Type B pancreatic cell (in vitro differentiated cells): ENCODE data around the gene DEDD. TPM values are rescaled to one million over a fixed set of nuclear protein-coding genes. Genes with fewer than 3 reads are reported as not detected.
A peak's percentile ranks its signal among the peaks of the same experiment; 100 is the strongest.

ENCODE experiments used
- DNase-seq: peaks from one replicate; pipeline ENCODE4 v3.0.0; 2021; ENCODE audit warnings: mixed read lengths; ENCODE audit not compliant: unreplicated experiment; ENCODE audit errors: extremely low spot score
- H3K27ac Mint-ChIP-seq: 2 replicates; pipeline ENCODE4 v1.8.0; 2021; ENCODE audit warnings: mild to moderate bottlenecking, mixed read lengths
- H3K27me3 Mint-ChIP-seq: 2 replicates; pipeline ENCODE4 v1.8.0; 2021; ENCODE audit warnings: mixed read lengths
- H3K36me3 Mint-ChIP-seq: 2 replicates; pipeline ENCODE4 v1.8.0; 2021; ENCODE audit warnings: mixed read lengths
- H3K4me1 Mint-ChIP-seq: one replicate; pipeline ENCODE4 v1.8.0; 2021; ENCODE audit warnings: mixed read lengths; ENCODE audit not compliant: unreplicated experiment
- H3K4me3 Mint-ChIP-seq: 2 replicates; pipeline ENCODE4 v1.8.0; 2021; ENCODE audit warnings: mild to moderate bottlenecking, mixed read lengths
- H3K9me3 Mint-ChIP-seq: 2 replicates; pipeline ENCODE4 v1.8.0; 2021; ENCODE audit warnings: mixed read lengths
- total RNA-seq: library from RNA; stranded (reverse); gene quantifications from 2 replicates; pipeline ENCODE4 v1.2.1, GENCODE V29; 2021; ENCODE audit warnings: low replicate concordance
- TF ChIP-seq, protein P1 (sequence below): fragments of 200-600 bp; sonication (generic); conservative IDR thresholded peaks from 2 replicates; pipeline ENCODE4 v1.5.0; 2021; ENCODE audit warnings: antibody characterized with exemption, mild to moderate bottlenecking

Gene DEDD
- total RNA-seq, 1 donor from 2014 or later = 41.0 TPM

- H3K4me3 Mint-ChIP-seq = no peak overlapping the region
- no peak for DNase-seq
These were observed 37.2 kb downstream of the DEDD start for GRCh38 chr1:161095230-161095629.

GRCh38 chr1:161094481-161094880 is 38.0 kb downstream of the DEDD start:
- Mint-ChIP-seq H3K36me3 (no peaks in the 10 kb centered on the region), H3K4me1 (peaks cover 11% of the 10 kb centered on the region), H3K27ac (peak overlapping the region; percentile 37), H3K9me3 (no peaks in the 10 kb centered on the region), H3K27me3 (peaks cover 4% of the 10 kb centered on the region), H3K4me3 (no peak overlapping the region)
- no peak for DNase-seq
- TF ChIP-seq, protein P1, sequence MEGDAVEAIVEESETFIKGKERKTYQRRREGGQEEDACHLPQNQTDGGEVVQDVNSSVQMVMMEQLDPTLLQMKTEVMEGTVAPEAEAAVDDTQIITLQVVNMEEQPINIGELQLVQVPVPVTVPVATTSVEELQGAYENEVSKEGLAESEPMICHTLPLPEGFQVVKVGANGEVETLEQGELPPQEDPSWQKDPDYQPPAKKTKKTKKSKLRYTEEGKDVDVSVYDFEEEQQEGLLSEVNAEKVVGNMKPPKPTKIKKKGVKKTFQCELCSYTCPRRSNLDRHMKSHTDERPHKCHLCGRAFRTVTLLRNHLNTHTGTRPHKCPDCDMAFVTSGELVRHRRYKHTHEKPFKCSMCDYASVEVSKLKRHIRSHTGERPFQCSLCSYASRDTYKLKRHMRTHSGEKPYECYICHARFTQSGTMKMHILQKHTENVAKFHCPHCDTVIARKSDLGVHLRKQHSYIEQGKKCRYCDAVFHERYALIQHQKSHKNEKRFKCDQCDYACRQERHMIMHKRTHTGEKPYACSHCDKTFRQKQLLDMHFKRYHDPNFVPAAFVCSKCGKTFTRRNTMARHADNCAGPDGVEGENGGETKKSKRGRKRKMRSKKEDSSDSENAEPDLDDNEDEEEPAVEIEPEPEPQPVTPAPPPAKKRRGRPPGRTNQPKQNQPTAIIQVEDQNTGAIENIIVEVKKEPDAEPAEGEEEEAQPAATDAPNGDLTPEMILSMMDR = no peak

More at GRCh38 chr1:161095230-161095629, 37.2 kb downstream of the DEDD start:
- Mint-ChIP-seq H3K4me1 (peaks cover 11% of the 10 kb centered on the region), H3K27me3 (peaks cover 4% of the 10 kb centered on the region), H3K27ac (peak overlapping the region; percentile 37), H3K36me3 (no peaks in the 10 kb centered on the region), H3K9me3 (no peaks in the 10 kb centered on the region)
- TF ChIP-seq, protein P1 = no peak

DNA sequence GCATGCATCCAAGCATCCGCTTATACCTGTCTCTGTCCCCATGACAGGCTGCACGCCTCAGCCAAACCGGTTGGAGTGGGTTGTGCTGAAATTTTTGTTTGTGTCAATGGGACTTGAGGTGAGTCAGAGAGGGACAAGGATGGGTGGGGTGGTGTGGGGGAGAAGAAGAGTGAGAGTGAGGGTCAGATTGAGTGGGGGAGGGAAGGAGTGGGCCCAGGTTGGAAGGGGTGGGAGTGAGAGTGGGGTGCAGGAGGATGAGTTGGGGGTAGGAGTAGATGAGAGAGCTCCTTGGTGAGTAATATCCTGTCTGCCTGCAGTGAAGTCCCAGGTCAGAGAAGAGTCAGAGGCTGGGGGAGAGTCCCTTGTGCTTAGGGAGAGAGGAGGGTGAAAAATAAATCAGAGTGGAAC is 39.8 kb downstream of the DEDD start:
- Mint-ChIP-seq H3K4me1 (peaks cover 6% of the 10 kb centered on the region), H3K36me3 (peaks cover 4% of the 10 kb centered on the region), H3K4me3 (peak overlapping the region; percentile 74), H3K27me3 (peaks cover 3% of the 10 kb centered on the region), H3K27ac (peak overlapping the region; percentile 96), H3K9me3 (no peaks in the 10 kb centered on the region)
- TF ChIP-seq, protein P1 = no peak
- no peak for DNase-seq

DNA sequence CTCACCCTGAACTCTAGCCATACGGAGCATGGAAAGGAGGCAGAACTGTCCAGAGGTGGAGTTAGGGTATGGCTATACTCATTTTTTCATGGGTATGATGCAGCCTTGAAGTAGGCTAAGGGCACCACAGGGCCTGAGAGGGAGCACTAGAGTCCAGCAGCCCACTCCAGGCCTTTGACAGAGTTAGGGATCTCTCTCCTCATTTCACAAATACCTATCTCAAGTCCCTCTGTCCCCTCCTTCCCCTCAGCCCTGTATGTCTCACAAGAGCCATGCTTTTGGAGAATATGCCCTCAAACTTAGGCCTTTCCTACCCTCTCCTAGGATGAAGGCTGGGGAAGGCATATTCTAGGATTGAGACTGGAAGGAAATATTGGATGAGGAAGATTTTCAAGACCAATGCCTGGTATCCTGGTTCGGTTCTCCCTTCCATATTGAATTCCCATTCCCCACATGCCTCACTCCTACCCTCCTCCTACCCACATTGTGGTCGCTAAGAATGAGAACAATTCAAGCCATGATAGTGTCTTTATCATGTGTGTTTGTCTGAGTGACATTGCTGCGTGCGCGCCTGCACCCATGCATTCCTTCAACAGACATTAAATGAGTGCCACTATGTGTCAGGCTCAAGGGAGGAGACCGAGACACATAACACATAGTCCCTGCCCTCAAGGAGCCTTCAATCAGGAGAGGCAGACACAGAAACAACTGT is 40.5 kb downstream of the DEDD start:
- DNase-seq = no peak
- Mint-ChIP-seq H3K27ac (peak overlapping the region; percentile 96), H3K27me3 (no peaks in the 10 kb centered on the region), H3K4me3 (peak overlapping the region; percentile 74), H3K9me3 (no peaks in the 10 kb centered on the region), H3K36me3 (peaks cover 4% of the 10 kb centered on the region), H3K4me1 (no peaks in the 10 kb centered on the region)
- TF ChIP-seq, protein P1 = no peak

DNA sequence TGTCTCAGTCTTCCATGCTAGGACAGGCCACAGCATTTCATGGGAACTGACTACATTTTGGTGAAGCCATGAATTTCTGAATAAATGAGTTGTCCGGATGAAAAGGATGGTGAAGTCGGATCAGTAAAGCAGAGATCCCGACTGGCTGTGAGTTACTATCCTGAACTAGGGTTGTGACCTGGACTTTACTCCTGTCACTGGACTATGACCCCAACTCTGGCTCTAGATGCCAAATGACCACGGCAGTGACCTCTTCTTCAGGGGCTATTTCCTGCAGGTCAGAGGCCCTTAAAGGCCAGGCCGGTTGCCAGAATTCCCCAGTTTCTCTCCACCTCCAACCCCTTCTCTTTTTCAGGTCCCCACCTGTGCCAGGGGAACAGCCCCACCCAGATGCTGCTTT is 41.4 kb downstream of the DEDD start:
- H3K4me1 Mint-ChIP-seq = no peaks in the 10 kb centered on the region
- peak overlapping the region; percentile 53 for H3K4me3 Mint-ChIP-seq
- H3K9me3 Mint-ChIP-seq = no peaks in the 10 kb centered on the region
- H3K36me3 Mint-ChIP-seq = peaks cover 4% of the 10 kb centered on the region
- DNase-seq = no peak
- H3K27me3 Mint-ChIP-seq = no peaks in the 10 kb centered on the region
- H3K27ac Mint-ChIP-seq = peak overlapping the region; percentile 97
- TF ChIP-seq, protein P1 = no peak
